Muscle of back (tissue), 11 donors: Measurements from ENCODE around the gene PLA2G6. TPM values are rescaled to one million over a fixed set of nuclear protein-coding genes. Genes with fewer than 3 reads are reported as not detected.
A peak's percentile ranks its signal among the peaks of the same experiment; 100 is the strongest.

Source experiments
- DNase-seq, 3 donors: peaks; one replicate each; pipeline versions ENCODE4 v3.0.0 to v3.0.0-alpha.2; 2013
- polyA plus RNA-seq, 10 donors: library from polyadenylated mRNA; unstranded; fragments of 120-200 nt; gene quantifications; one replicate each; pipeline ENCODE4 v1.2.1, GENCODE V29; 2013; ENCODE audit not compliant: insufficient read length in 10 of 10

Gene PLA2G6
- polyA plus RNA-seq, 10 donors = 7.3 to 14.9 (median 10.4) TPM

DNA sequence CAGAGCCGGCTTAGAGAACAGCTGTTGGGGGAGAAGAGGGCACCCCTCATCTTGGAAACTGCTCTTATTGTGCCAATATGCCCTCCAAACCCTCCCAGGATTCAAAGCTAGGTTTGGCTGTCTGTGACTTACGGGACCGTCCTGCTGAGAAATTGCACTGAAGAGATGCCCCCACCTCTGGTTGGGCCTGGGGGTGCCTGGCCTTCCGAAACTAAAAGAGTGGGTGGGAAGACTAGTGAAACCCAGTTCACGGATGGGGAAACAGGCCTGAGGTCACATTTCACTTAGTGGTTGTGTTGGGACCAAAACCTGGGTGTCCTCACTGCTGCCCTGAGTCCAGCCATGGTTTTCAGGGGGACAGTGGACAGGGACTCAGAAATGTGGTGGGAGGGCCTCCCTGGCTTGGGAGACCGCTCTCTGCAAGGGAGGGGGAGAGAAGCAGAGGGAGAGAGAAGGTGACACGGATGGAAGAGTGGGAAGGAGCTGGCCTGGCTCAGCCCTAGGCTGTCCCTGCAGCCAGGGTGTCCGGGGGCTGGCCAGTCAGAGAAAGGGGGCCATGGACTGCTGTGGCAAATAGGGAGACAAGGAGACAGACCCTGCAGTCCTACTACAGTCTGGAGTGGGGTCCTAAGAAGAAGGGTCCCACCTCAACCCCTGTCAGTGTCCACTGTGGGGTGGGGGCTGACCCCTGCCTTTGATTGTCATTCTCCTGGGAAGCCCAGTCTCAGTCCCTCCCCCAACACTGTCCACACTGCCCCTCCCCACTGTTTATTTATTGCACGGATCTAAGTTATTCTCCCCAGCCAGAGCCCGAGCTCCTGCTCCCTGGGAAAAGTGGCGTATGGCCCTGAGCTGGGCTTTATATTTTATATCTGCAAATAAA lies 33.8 kb upstream of the PLA2G6 start:
- no peak for DNase-seq

GRCh38 chr22:38214302-38215056 lies 32.8 kb upstream of the PLA2G6 start:
- DNase-seq = peak in 2 of 3 donors; percentile 78 to 88

DNA sequence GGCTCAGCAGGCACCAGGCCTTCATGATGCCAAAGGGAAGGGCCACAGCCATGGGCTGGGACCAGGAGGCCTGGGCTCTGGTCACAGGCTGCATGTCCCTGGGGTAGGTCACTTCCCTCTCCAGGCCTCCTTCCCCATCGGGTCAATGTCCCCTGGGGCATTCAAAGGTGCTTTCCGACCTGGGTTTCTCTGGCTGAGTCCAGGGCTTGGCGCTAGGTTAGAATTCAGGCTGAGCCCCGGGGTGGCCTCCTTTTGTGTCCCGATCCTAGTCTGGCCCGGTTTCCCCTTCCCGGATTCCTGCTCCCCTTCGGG lies 32.3 kb upstream of the PLA2G6 start:
- no peak for DNase-seq

GRCh38 chr22:38213319-38213989 lies 31.8 kb upstream of the PLA2G6 start:
- no peak for DNase-seq

- DNase-seq = no peak
These were observed 30.8 kb upstream of the PLA2G6 start for GRCh38 chr22:38212442-38212841.

DNA sequence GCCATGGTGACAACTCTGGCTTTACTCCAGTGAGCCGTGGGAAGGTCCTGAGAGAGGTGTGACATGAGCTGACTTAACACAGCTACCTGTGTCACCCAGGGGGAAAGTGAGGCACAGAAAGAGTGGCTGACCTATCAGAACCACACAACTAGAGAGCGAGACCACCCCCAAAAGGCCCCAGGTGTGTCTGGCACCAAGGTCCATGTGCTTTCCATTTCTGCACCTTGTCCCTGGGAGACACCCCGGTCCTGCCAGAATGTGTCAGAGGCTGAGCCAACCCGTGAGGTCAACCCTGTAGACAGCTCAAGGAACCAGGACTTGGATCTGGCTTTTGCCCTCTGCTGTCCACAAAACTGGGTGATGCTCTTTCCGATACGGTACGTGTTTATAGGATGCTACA lies 29.9 kb upstream of the PLA2G6 start:
- no peak for DNase-seq

DNA sequence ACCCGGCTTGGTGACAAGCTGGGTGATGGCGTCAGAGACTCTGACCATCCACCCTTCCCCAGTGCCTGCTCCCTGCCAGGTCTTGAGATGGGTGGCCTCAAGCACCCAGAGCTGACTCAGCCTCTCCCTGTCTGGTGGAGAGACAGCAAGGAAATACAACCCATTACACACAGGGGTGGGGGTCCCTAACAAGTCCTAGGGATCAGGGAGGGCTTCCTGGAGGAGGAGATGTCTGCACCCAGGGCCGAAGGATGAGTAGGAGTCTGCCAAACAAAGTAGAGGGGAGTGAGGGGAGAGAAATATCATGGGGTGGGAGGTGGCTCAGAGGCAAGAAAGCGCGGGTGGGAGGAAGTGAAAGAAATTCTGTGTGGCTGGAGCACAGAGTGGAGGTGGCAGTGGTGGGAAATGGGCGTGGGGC lies 26.9 kb upstream of the PLA2G6 start:
- DNase-seq = no peak

DNA sequence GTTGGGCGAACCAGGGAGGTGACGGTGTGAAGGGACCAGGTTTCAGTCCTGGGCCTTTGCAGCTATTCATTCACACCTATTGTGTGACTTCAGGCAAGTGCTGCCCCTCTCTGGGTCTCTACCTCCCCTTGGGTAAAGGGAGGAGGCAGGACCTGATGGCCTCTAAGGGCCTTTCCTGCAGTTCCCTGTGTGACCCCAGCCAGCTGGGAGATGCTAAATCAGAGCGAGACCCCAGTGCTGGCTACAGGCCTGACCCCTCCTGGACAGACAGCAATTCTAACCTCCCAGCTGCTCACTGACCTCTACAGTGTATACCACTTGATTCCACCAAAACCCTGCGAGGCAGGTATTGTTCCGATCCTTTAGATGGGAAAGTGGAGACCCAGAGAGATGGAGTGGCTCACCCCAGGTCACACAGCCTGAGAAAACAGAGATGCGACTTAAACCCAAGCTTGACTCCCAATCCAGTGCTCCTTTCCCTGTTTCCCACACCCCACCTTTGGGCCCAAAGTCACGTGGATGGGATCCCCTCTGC lies 26.3 kb upstream of the PLA2G6 start:
- no peak for DNase-seq

DNA sequence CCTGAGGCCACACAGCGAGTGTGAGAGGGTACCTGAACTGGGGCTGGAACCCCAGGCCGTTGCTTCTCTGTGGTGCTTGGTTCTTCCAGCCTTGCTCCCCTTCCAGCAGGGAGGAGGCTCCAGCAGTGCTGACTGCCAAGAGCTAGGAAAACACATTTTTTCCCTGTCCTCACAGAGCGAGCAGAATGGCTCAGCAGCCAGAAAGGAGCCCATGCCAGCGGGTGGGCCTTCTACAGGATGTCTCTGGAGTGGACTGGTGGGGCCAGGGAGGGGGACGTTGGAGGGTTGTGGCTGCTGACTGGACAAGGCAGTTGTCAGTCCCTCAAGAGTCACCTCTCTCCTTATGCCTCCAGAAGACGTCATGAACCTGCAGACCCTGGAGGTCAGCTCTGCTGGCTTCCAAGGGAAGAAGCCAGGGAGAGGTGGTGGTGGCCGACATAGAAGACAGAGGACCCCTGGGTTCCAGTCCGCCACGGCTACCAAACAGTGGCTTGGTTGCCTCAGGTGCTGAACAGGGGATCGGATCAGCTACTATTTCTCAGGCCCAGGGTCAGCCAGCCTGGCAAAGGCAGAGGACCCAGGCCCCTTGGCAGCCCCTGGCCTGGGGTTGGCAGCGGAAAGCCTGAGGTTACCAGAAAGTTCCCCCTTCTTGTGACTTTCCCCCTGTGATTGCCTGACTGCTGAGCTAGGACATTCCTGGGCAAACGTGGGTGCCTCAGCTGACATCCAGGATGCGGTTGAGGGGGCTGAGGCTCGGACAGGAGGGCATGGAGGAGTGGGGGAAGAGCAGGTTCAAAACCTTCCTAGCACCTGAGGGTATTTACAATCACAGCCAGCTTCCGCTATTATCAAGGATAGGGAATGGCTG lies 23.9 kb upstream of the PLA2G6 start:
- peak; percentile 85 to 95 (median 94) for DNase-seq

DNA sequence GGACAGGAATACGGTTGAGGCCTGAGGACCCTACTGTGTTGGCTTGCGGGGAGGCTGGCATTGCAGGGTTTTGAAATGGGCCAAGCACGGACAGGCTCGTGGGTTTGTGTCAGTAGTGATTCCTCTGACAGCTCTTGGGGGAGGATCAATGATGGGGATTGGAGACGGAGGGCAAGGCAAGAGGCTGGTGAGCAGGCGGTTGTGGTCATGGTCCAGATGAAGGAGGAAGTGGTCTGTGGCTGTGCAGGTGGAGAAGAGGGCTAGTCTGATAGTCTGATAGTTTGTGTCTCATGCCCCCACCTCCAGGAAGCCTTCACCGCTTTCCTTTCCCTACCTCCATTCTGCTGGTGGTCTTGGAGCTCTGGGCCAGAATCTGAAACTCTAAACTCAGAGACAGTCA lies 23.2 kb upstream of the PLA2G6 start:
- no peak for DNase-seq

DNA sequence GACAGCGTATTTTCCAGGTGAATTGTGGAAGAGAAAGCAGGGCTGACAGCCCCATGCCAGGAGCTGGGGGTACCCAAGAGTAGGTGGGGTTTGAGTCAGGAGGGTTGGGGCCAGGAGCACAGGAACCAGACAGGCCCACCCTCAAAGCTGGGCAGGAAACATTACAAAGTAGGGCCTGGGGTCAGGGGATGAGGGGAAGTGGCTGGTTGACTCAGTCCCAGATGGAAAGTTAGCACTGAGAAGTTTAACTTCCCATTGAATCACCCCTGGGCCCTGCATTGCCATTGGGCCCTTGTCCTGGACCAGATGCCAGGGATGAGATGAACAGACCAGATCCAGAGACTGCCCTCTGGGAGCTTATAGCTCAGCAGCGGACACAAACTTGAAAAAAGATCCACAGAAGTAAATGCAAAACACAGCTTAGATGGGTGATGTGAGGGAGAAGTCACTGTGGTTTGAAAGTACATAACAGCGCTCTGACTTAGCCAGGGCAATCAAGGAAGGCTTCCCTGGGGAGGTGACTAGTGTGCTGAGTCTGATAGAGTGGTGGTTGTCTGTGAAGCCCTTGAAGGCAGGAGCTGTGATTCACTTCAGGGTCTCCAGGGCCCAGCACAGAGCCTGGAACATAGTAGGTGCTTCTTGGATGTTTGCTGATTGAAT lies 22.4 kb upstream of the PLA2G6 start:
- DNase-seq = no peak

- DNase-seq = peak in 1 of 3 donors; percentile 53
These were observed 21.6 kb upstream of the PLA2G6 start for GRCh38 chr22:38203090-38203810.

- DNase-seq = peak; percentile 81 to 95 (median 90)
These were observed 20.9 kb upstream of the PLA2G6 start for GRCh38 chr22:38202437-38203089.

DNA sequence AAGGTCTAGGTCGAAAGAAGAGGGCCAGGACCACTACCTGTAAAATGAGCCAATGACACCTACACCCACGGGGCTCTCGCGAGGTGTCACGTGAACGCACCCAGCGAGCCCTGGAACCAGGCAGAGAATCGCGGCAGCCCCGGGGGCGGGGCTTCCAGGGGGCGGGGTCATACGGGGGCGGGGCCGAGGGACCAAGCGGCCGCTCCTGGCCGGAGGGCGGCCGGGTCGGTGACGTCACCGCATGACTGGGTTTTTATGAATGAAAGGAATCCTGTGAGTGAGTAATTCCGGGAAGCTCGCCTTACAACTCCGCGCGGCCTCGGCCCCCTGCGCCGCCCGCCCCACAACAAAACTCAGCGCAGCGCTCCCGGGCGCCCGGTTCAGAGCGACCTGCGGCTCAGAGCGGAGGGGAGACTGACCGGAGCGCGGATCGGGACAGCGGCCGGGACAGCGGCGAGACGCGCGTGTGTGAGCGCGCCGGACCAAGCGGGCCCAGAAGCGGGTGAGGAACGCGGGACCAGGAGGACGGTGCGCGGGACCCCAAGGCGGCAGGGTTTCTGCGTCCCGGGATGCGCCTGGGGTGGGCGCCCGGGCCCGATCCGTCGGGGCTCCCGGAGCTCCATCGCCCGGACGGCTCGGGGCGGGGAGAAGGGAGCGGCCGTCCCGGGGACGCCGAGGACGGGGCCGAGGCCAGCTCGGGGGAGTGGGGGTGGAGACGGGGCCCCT lies 20.2 kb upstream of the PLA2G6 start, which contains the start of gene MAFF:
Gene MAFF (plus strand): TSS at position 284 of the 726 bp plus-strand sequence. CDS start 11,860 bp downstream, outside the sequence.
- peak; percentile 97 to 98 (median 97) for DNase-seq

DNA sequence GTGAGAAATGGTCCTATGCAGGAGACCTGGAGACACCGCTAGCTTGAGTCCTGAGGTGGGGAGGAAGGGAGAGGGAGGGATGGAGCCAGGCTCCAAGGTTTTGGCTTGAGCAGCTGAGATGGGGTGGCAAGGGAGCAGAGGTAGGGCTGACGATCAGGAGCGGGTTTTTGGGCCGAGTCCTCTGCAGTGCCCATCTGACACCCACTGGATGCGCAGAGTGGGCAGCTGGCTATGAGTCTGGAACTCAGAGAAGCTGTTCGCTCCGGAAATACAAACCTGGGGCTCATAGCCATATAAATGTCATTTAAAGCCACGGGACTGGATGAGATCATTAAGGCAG lies 19.7 kb upstream of the PLA2G6 start:
- no peak for DNase-seq

DNA sequence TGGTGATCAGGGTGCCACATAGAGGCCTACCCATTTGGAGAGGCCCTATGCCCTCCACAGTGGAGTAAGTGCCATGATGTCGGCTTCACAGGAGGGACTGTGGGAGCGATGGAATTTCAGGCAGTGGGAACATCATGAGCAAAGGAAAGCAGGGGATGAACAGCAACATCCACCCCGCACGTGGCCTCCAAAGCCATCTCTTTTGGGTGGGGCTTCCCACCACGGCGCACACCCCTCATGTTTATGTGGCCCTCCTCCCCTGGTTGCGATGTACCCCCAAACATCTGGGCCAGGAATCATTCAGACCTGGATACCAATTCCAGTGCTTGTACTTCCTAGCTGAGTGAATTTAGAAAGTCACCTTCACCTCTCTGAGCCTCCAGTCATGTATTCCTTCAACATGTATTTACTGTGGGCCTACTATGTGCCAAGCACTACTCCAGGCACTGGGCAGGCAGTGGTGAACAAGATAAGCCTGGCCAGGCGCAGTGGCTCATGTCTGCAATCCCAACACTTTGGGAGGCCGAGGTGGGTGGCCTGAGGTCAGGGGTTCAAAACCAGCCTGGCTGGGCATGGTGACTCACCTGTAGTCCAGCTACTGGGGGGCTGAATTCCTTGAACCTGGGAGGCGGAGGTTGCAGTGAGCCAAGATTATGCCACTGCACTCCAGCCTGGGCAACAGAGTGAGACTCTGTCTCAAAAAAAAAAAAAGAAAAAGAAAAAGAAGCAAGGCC lies 18.4 kb upstream of the PLA2G6 start:
- no peak for DNase-seq

DNA sequence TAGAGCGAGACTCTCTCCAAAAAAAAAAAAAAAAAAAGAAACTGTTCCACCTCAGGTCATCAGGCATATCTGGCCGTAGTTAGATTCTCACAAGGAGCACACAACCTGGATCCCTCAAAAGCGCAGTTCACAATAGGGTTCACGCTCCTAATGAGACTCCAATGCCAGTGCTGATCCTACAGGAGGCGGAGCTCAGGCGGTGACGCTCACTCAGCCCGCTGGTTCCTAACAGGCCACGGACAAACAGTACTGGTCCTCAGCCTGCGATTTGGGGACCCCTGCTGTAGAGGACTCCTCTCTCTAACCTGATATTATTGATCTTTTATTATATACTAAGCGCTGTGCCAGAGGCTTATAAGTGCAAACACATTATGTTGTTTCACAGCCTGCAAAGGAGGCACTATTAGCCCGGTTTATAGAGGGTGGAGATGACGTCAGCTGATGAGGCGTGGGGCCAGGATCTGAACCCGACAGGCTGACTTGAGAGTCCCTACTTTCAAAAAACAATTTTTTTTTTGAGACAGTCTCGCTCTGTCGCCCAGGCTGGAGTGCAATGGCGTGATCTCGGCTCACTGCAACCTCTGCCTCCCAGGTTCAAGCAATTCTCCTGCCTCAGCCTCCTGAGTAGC lies 15.3 kb upstream of the PLA2G6 start:
- no peak for DNase-seq

- DNase-seq = no peak
These were observed 11.9 kb upstream of the PLA2G6 start for GRCh38 chr22:38193580-38193979.
